ENCODE results near the gene CCR5AS.

Gene CCR5AS

DNA sequence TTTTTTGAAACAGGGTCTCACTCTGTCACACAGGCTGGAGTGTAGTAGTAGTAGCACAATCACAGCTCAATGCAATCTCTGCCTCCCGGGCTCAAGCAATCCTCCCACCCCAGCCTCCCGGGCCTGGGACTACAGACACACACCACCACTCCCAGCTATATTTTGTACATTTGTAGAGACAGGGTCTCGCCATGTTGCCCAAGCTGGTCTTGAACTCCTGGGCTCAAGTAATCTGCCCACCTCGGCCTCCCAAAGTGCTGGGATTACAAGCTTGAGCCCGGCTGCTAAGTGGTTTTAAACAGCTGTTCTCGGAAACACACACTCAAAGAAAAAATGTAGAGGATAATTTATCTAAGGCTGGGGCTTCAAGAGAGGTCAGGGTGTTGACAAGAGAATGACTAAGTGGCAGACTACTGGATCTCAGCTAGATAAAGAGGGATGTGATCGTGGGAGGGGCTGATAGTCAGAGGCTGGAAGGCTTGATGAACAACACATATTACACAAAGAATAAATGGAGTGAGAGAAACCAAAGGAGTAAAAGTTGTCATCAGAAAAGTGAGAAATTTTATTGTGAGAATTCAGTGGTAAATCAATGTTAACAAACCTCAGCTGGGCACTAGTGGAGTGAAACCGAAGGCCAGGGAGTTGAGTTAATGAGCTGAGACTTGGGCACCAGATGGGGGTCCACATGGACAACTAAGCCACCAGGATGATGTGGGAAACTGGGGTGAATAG is 6.7 kb downstream of the CCR5AS start:
- Mint-ChIP-seq H3K4me1 (peaks cover 35% of the 10 kb centered on the region), H3K4me3 (no peak overlapping the region), H3K36me3 (peaks cover 5% of the 10 kb centered on the region in 2 donors), H3K9me3 (peaks cover 0 to 2% (median 0%) of the 10 kb centered on the region in 7 donors), H3K27me3 (ENCODE audit: low read depth in 3 of 3) (no peaks in the 10 kb centered on the region), H3K27ac (no peak overlapping the region)
- Histone ChIP-seq H3K36me3 (replicated peaks in 1 of 2; ENCODE audit: control insufficient read depth in 1 of 2, insufficient read depth in 2 of 2, low read length in 2 of 2) (no peaks in the 10 kb centered on the region), H3K4me1 (ENCODE audit: control insufficient read depth in 1 of 2, insufficient read depth in 2 of 2, low read length in 2 of 2) (peaks cover 41 to 44% of the 10 kb centered on the region in 2 donors), H3K9me3 (replicated peaks in 1 of 2; ENCODE audit: control insufficient read depth in 1 of 2, insufficient read depth in 1 of 2, low read length in 2 of 2) (no peaks in the 10 kb centered on the region), H3K4me3 (replicated peaks in 1 of 3; ENCODE audit: low read depth in 2 of 3, low read length in 3 of 3) (no peak overlapping the region), H3K79me2 (ENCODE audit: insufficient read depth, low read length) (no peaks in the 10 kb centered on the region), H2AFZ (ENCODE audit: insufficient read depth, low read depth, low read length, poor library complexity, severe bottlenecking) (no peak overlapping the region), H3K9ac (ENCODE audit: insufficient read depth, low read length, poor library complexity, severe bottlenecking) (no peak overlapping the region), H3K27ac (ENCODE audit: low read depth in 1 of 2, low read length in 2 of 2) (peak overlapping the region in 1 of 2 donors; percentile 38), H4K20me1 (ENCODE audit: insufficient read depth, low read length) (no peaks in the 10 kb centered on the region), H3K4me2 (replicated peaks; ENCODE audit: extremely low read depth, low read length, poor library complexity, severe bottlenecking) (no peak overlapping the region), H3K27me3 (ENCODE audit: control insufficient read depth in 2 of 2, insufficient read depth in 2 of 2, low read length in 2 of 2) (no peaks in the 10 kb centered on the region)
- DNase-seq: peak in 1 of 3 donors; percentile 50
- TF ChIP-seq CTCF (IDR thresholded peaks at IDR 0.05): no peak
- intact Hi-C loops (cut with micrococcal nuclease): loop anchor here in 1 of 2 donors (10.0 kb wide), 1 partner anchor 555 kb away; no protein-coding TSS in a partner anchor
- WGBS (ENCODE audit: insufficient coverage): 92% methylated on average over 5 of the region's 8 CpGs

DNA sequence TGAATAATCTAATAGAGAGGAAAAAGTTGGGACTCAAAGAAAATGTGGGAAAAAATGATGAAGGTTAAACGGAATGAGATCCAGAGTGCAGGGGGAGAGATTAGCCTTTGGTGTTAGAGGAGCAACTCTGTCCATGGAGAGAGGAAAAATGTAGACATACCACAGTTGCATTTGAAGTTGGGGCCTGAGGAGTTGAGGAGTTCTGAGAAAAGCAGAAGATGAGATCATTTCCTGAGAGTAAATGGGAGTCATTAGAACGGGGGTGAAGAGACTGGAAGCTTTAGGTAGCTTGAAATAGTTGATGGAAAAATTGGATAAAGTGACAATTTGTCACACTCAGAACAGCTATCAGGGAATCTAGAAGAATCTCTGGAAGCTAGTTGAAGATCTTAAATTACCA is 7.3 kb downstream of the CCR5AS start:
- Mint-ChIP-seq H3K36me3 (peaks cover 3 to 5% of the 10 kb centered on the region in 2 donors), H3K9me3 (peaks cover 0 to 2% (median 0%) of the 10 kb centered on the region in 7 donors), H3K27ac (no peak overlapping the region), H3K4me1 (peaks cover 35% of the 10 kb centered on the region), H3K27me3 (ENCODE audit: low read depth in 3 of 3) (no peaks in the 10 kb centered on the region), H3K4me3 (no peak overlapping the region)
- H3K4me3 ChIP-seq (replicated peaks in 1 of 3; ENCODE audit: low read depth in 2 of 3, low read length in 3 of 3): no peak overlapping the region
- peak overlapping the region in 1 of 2 donors; percentile 38 for H3K27ac ChIP-seq (ENCODE audit: low read depth in 1 of 2, low read length in 2 of 2)
- no peaks in the 10 kb centered on the region for H4K20me1 ChIP-seq (ENCODE audit: insufficient read depth, low read length)
- no peak overlapping the region for H3K9ac ChIP-seq (ENCODE audit: insufficient read depth, low read length, poor library complexity, severe bottlenecking)
- no peaks in the 10 kb centered on the region for H3K27me3 ChIP-seq (ENCODE audit: control insufficient read depth in 2 of 2, insufficient read depth in 2 of 2, low read length in 2 of 2)
- H3K4me1 ChIP-seq (ENCODE audit: control insufficient read depth in 1 of 2, insufficient read depth in 2 of 2, low read length in 2 of 2): peaks cover 38 to 44% of the 10 kb centered on the region in 2 donors
- H3K4me2 ChIP-seq (replicated peaks; ENCODE audit: extremely low read depth, low read length, poor library complexity, severe bottlenecking): peak overlapping the region; percentile 14
- intact Hi-C loops (cut with micrococcal nuclease): no loop called here
- TF ChIP-seq CTCF (IDR thresholded peaks at IDR 0.05): no peak
- H2AFZ ChIP-seq (ENCODE audit: insufficient read depth, low read depth, low read length, poor library complexity, severe bottlenecking): no peak overlapping the region
- no peaks in the 10 kb centered on the region for H3K79me2 ChIP-seq (ENCODE audit: insufficient read depth, low read length)
- H3K9me3 ChIP-seq (replicated peaks in 1 of 2; ENCODE audit: control insufficient read depth in 1 of 2, insufficient read depth in 1 of 2, low read length in 2 of 2): no peaks in the 10 kb centered on the region
- WGBS (ENCODE audit: insufficient coverage): 100% methylated on average over 1 of the region's 2 CpGs
- peak in 2 of 3 donors; percentile 46 to 70 for DNase-seq
- H3K36me3 ChIP-seq (replicated peaks in 1 of 2; ENCODE audit: control insufficient read depth in 1 of 2, insufficient read depth in 2 of 2, low read length in 2 of 2): no peaks in the 10 kb centered on the region

Data from CD14-positive monocyte (primary cell).